HG03460 (cell line): ENCODE data around the gene PPP2R3B.
"Not testable (repeated sequence)": the region's sequence is repeated elsewhere in the genome, so short reads cannot be mapped to it uniquely, and the experiment has no call there.

Experiments
- ATAC-seq: cut with Tn5 transposase; IDR thresholded peaks from one replicate; pipeline ENCODE4 v1.9.1; 2021; ENCODE audit not compliant: unreplicated experiment

PPP2R3B gene

GRCh38 chrX:320126-320783 lies 66.5 kb downstream of the PPP2R3B start:
- ATAC-seq, result no peak

GRCh38 chrX:319579-320125 lies 67.1 kb downstream of the PPP2R3B start:
- ATAC-seq, result no peak

GRCh38 chrX:318739-319578 lies 67.7 kb downstream of the PPP2R3B start, which contains the start of gene GTPBP6:
Gene GTPBP6, minus strand, starts transcription at chrX:318796. Its CDS starts 9 bp downstream, at chrX:318787.
- ATAC-seq, result peak; percentile 79

- peak; percentile 59 for ATAC-seq
Measured at GRCh38 chrX:318068-318738, 68.5 kb downstream of the PPP2R3B start.

GRCh38 chrX:317424-318067 lies 69.2 kb downstream of the PPP2R3B start:
- no peak for ATAC-seq

- no peak for ATAC-seq
Measured at GRCh38 chrX:316351-317325, 70.1 kb downstream of the PPP2R3B start.

GRCh38 chrX:314781-315595 lies 71.7 kb downstream of the PPP2R3B start:
- ATAC-seq, result no peak

GRCh38 chrX:314049-314448 lies 72.7 kb downstream of the PPP2R3B start:
- no peak for ATAC-seq

- no peak for ATAC-seq
Measured at GRCh38 chrX:313546-313945, 73.2 kb downstream of the PPP2R3B start.

GRCh38 chrX:312621-313331 lies 73.9 kb downstream of the PPP2R3B start:
- no peak for ATAC-seq

GRCh38 chrX:311156-312129 lies 75.3 kb downstream of the PPP2R3B start:
- no peak for ATAC-seq

GRCh38 chrX:310621-311155 lies 76.0 kb downstream of the PPP2R3B start:
- no peak for ATAC-seq

GRCh38 chrX:308821-309520 lies 77.7 kb downstream of the PPP2R3B start:
- ATAC-seq, result no peak

- no peak for ATAC-seq
Measured at GRCh38 chrX:307261-308111, 79.2 kb downstream of the PPP2R3B start.

GRCh38 chrX:306614-307251 lies 80.0 kb downstream of the PPP2R3B start:
- not testable (repeated sequence) for ATAC-seq
